IPS-15b (cell line): ENCODE results near the gene VEGFB.

Source experiments
- H3K27me3 ChIP-seq: one replicate; pipeline ENCODE4 v1.6.1; 2013; ENCODE audit warnings: low read length; ENCODE audit not compliant: control insufficient read depth, insufficient read depth
- H3K36me3 ChIP-seq: one replicate; pipeline ENCODE4 v1.6.1; 2013; ENCODE audit warnings: low read length; ENCODE audit not compliant: control insufficient read depth, insufficient read depth
- H3K4me1 ChIP-seq: one replicate; pipeline ENCODE4 v1.6.1; 2013; ENCODE audit warnings: mild to moderate bottlenecking, low read length; ENCODE audit not compliant: control insufficient read depth, insufficient read depth
- H3K4me3 ChIP-seq: one replicate; pipeline ENCODE4 v1.5.1; 2013; ENCODE audit warnings: low read depth, low read length
- H3K9ac ChIP-seq: one replicate; pipeline ENCODE4 v1.6.1; 2013; ENCODE audit warnings: low read depth, mild to moderate bottlenecking, low read length
- H3K9me3 ChIP-seq: one replicate; pipeline ENCODE4 v1.6.1; 2013; ENCODE audit warnings: mild to moderate bottlenecking, low read length; ENCODE audit not compliant: control insufficient read depth, insufficient read depth

The VEGFB gene

GRCh38 chr11:64204464-64204989 is 29.9 kb upstream of the VEGFB start:
- H3K27me3 ChIP-seq, result no peaks in the 10 kb centered on the region
- peaks cover 68% of the 10 kb centered on the region for H3K36me3 ChIP-seq
- no peaks in the 10 kb centered on the region for H3K4me1 ChIP-seq
- H3K9ac ChIP-seq, result no peak overlapping the region
- H3K9me3 ChIP-seq, result no peaks in the 10 kb centered on the region
- H3K4me3 ChIP-seq, result no peak overlapping the region

- Histone ChIP-seq H3K4me1 (no peaks in the 10 kb centered on the region), H3K4me3 (no peak within 1 kb of the TSS), H3K9ac (no peak within 1 kb of the TSS), H3K27me3 (no peaks in the 10 kb centered on the region), H3K9me3 (no peaks in the 10 kb centered on the region), H3K36me3 (peaks cover 56% of the 10 kb centered on the region)
Observed at GRCh38 chr11:64206457-64207255, 27.7 kb upstream of the VEGFB start, which contains the start of gene FERMT3. Gene FERMT3, plus strand, starts transcription at chr11:64206721. Its CDS starts 644 bp downstream, at chr11:64207365.

- Histone ChIP-seq H3K9ac (no peak overlapping the region), H3K9me3 (no peaks in the 10 kb centered on the region), H3K36me3 (peaks cover 55% of the 10 kb centered on the region), H3K4me1 (no peaks in the 10 kb centered on the region), H3K4me3 (no peak overlapping the region), H3K27me3 (no peaks in the 10 kb centered on the region)
Observed at GRCh38 chr11:64207256-64208085, 26.9 kb upstream of the VEGFB start.

- peaks cover 48% of the 10 kb centered on the region for H3K36me3 ChIP-seq
- no peaks in the 10 kb centered on the region for H3K4me1 ChIP-seq
- no peaks in the 10 kb centered on the region for H3K9me3 ChIP-seq
- no peak overlapping the region for H3K9ac ChIP-seq
- no peaks in the 10 kb centered on the region for H3K27me3 ChIP-seq
- H3K4me3 ChIP-seq, result no peak overlapping the region
Observed at GRCh38 chr11:64208086-64208795, 26.1 kb upstream of the VEGFB start.

- no peak overlapping the region for H3K9ac ChIP-seq
- H3K9me3 ChIP-seq, result no peaks in the 10 kb centered on the region
- H3K36me3 ChIP-seq, result peaks cover 40% of the 10 kb centered on the region
- H3K4me3 ChIP-seq, result no peak overlapping the region
- no peaks in the 10 kb centered on the region for H3K4me1 ChIP-seq
- H3K27me3 ChIP-seq, result no peaks in the 10 kb centered on the region
Observed at GRCh38 chr11:64208796-64209562, 25.4 kb upstream of the VEGFB start.

- Histone ChIP-seq H3K4me1 (no peaks in the 10 kb centered on the region), H3K27me3 (no peaks in the 10 kb centered on the region), H3K9ac (no peak overlapping the region), H3K9me3 (no peaks in the 10 kb centered on the region), H3K36me3 (peaks cover 36% of the 10 kb centered on the region), H3K4me3 (no peak overlapping the region)
Observed at GRCh38 chr11:64209563-64209843, 24.9 kb upstream of the VEGFB start.

- H3K4me1 ChIP-seq, result no peaks in the 10 kb centered on the region
- H3K9me3 ChIP-seq, result no peaks in the 10 kb centered on the region
- H3K27me3 ChIP-seq, result no peaks in the 10 kb centered on the region
- H3K9ac ChIP-seq, result no peak overlapping the region
- H3K36me3 ChIP-seq, result peaks cover 34% of the 10 kb centered on the region
- H3K4me3 ChIP-seq, result no peak overlapping the region
Observed at GRCh38 chr11:64210301-64211020, 23.9 kb upstream of the VEGFB start.

- Histone ChIP-seq H3K4me3 (no peak overlapping the region), H3K27me3 (no peaks in the 10 kb centered on the region), H3K36me3 (peaks cover 27% of the 10 kb centered on the region), H3K4me1 (no peaks in the 10 kb centered on the region), H3K9me3 (no peaks in the 10 kb centered on the region), H3K9ac (no peak overlapping the region)
Observed at GRCh38 chr11:64211181-64211872, 23.1 kb upstream of the VEGFB start.

GRCh38 chr11:64216879-64217278 is 17.5 kb upstream of the VEGFB start:
- Histone ChIP-seq H3K9ac (no peak overlapping the region), H3K4me1 (no peaks in the 10 kb centered on the region), H3K9me3 (no peaks in the 10 kb centered on the region), H3K27me3 (no peaks in the 10 kb centered on the region), H3K4me3 (no peak overlapping the region), H3K36me3 (peaks cover 5% of the 10 kb centered on the region)

GRCh38 chr11:64218628-64219353 is 15.6 kb upstream of the VEGFB start:
- no peaks in the 10 kb centered on the region for H3K4me1 ChIP-seq
- H3K9me3 ChIP-seq, result no peaks in the 10 kb centered on the region
- H3K4me3 ChIP-seq, result no peak overlapping the region
- H3K27me3 ChIP-seq, result no peaks in the 10 kb centered on the region
- H3K9ac ChIP-seq, result no peak overlapping the region
- H3K36me3 ChIP-seq, result peaks cover 5% of the 10 kb centered on the region
